Stimulated activated CD8-positive, alpha-beta memory T cell treated with anti-CD3 and anti-CD28 coated beads, Interleukin-7, amount 100 ng/mL, for 48 hours (primary cell): Measurements from ENCODE around the gene CDH19.

Experiments
- DNase-seq, 2 donors: peaks; one replicate each; pipeline ENCODE4 v3.0.0-alpha.2; 2020; ENCODE audit warnings: low read depth in 1 of 2; ENCODE audit errors: extremely low read depth in 1 of 2

The CDH19 gene, protein sequence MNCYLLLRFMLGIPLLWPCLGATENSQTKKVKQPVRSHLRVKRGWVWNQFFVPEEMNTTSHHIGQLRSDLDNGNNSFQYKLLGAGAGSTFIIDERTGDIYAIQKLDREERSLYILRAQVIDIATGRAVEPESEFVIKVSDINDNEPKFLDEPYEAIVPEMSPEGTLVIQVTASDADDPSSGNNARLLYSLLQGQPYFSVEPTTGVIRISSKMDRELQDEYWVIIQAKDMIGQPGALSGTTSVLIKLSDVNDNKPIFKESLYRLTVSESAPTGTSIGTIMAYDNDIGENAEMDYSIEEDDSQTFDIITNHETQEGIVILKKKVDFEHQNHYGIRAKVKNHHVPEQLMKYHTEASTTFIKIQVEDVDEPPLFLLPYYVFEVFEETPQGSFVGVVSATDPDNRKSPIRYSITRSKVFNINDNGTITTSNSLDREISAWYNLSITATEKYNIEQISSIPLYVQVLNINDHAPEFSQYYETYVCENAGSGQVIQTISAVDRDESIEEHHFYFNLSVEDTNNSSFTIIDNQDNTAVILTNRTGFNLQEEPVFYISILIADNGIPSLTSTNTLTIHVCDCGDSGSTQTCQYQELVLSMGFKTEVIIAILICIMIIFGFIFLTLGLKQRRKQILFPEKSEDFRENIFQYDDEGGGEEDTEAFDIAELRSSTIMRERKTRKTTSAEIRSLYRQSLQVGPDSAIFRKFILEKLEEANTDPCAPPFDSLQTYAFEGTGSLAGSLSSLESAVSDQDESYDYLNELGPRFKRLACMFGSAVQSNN

DNA sequence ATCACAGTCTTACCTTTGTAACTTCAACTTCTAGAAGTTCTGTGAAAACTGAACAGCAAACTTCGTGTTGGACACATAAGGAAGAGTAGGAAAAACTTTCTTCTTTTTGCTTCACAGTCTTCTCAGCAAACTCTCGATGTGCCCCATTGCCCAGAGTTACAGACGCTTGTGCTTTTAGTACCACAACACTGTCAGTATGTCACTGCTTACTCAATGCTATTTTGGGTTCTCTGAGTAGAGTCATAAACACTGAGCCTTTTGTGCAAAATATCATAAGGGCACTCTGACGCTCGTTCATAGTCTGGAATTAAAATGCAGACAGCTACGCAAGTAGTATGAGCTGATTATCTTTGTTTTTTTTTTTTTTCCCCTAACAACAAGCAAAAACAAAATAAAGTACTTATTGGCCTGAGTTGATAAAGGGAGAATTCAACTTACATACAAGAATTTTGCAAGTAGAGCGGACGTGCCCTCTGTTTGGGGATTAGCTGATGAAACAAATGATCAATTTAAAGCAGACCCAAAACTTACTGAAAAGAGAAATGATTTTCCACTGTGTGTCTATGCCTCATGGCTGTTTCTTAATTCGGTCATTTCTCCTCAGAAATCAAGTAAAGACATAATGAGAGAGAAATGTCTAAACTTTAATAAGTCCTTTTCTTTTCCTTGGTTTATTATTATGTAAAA, at the start of gene CDH19:
CDH19 (minus strand) TSS at position 150 of the 687 bp plus-strand sequence. CDS start 31,886 bp downstream, outside the sequence.
- DNase-seq, result no peak

DNA sequence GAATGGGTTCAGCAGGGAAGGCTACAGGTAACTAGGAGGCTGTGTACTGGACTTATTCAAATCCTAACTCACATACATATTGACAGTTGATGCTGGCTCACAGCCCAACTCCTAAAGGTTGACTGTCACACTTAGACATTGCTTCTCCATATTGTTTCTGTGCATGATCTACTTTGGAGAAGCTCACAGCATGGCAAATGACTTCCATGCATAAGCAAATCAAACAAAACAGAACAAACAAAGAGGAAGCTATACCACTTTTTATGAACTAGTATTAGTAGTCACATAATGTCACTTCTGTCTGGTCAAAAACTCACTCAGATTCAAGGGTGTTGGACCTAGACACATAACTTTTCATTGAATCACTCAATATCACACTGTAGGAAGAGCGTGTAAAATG, 43.8 kb upstream of the CDH19 start:
- DNase-seq, result no peak

DNA sequence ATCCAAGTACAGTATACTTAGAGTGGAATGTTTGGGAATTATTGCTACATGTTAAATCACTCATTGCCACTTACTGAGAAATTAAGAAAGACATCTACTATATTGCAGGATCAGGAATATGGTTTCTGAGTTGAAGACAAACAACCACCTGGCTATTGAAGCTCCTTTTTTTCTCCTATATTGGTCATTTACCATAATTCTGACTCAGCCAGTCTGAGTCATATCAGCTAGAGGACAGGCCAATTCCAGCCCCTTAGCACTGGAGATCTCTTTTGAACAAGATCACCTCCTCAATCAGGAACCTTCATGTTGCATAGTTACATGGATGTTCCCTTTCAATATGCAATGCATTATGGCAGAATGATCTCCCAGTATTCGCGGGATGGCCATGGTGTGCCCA, 42.7 kb upstream of the CDH19 start:
- no peak for DNase-seq

DNA sequence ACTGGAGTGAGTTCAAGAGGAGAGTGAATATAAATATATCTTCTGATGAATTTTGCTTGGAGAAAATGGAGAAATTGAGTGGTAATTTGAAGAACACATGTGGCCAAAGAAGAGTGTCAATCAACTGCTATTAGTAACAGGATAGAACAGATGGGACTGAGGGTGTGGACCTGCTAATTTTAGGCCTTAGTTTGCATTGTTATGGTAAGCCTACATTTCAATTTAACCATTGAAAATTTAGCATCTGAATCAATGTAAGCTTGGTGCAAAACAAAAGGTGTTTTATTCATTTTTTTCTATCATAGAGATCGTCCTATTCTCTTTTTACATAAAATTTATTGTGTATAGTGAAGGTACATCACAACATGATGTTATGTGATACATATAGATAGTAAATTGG, 42.1 kb upstream of the CDH19 start:
- DNase-seq, result no peak

DNA sequence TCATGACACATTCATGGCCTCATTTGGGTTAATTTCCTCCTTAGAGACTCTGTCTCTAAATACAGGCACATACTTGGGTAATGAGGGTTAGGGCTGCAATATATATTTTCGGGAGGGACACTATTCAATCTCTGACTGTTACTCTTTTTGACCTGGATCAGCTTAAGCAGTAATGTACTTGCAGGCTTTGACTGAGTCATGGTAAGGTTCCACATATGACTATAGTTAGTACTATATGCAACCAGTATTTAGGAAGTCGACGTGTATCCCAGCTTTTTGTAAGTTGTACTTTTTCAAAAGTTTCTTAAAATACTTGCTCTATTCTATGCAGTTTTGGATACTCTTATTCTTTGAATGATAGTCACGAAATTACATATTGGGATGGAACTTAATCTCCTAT, 37.2 kb upstream of the CDH19 start:
- no peak for DNase-seq

DNA sequence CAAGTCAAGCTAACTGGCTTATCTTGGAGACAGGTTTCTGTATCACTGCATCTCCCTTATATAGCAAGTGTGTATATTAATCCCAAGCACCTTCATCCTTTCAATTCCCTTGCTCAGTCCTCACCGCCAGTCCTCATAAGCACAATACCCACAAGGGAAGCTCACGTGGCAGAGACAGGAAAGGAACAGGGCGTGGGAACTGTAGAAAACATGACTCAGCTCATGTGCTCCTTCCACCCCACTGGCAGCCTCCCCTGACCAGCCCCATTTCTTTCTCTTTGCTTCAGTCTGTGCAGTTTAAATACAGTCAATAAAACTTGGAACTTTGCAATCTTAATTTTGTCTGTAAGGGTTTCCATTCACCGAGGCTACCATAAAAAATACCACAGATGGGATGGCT, 36.5 kb upstream of the CDH19 start:
- no peak for DNase-seq

DNA sequence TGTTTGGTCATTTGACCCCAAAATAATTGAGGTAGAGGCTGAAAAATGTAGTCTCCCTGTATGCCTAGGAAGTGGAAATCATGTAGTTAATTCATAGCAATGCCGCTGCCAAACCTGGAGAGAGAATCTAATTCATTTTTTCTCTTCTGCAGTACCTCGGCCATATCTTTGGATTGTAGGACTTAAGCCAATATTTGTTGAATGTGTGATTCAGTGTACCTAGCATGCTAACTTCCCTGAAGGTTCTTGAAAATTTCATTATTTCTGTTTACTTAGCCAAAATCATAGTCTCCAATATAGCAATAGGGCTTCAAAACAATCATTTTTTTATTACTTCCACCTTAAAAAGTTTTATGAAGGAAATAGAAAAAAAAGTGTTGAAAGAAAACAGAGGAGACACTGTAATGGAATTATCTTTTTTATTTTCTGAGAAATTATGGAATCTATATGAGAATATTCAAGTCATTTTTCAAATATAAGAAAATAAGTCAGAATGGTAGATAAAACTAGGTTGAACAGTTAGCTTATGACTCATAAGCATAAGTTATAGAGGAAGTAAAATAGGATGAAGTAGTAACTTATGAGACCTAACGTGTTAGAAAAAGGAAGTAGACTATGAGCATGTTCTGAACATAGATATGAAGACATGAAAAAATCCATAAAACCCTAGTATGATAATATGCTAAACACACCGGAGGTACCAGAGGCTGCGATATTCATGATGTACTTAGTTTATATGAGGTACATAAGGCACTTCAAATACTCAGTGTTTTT, 35.2 kb upstream of the CDH19 start:
- no peak for DNase-seq

DNA sequence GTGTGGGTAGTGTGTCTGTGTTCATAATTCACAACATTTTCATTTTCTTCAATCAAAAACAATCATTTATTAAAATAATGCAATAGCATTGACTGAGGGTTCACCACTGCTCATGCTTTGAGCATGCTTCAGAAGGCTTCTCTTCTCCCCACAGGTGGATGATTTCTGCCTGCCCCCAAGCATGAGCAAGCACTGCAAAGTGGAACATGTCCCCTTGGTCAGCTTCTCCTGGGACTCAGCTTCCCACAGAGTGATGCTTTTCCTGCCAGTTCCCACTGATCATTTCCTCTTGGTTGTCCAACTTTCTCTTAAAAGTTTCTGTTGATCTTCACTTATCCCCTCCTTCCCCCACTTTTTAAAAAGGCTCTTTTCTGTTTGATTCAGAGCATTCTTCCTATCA, 31.5 kb upstream of the CDH19 start:
- DNase-seq, result no peak

DNA sequence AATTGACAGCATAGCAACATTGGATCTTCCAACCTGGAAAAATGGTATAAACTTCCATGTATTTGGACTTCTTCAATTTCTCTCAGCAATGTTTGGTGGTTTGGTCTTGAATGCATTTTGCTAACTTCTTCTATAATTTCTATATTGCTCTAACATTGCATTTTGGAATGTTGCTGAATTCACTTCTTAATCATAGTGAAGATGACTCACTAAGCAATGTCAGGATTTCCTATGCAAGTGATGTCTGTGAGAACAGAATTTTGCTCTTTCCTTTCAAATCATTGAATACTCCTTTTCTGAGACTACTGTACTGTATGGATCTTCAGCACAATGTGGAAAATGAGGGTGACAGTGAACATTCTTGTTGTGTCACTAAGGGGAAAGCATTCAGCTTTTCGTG, 28.9 kb upstream of the CDH19 start:
- DNase-seq, result no peak

DNA sequence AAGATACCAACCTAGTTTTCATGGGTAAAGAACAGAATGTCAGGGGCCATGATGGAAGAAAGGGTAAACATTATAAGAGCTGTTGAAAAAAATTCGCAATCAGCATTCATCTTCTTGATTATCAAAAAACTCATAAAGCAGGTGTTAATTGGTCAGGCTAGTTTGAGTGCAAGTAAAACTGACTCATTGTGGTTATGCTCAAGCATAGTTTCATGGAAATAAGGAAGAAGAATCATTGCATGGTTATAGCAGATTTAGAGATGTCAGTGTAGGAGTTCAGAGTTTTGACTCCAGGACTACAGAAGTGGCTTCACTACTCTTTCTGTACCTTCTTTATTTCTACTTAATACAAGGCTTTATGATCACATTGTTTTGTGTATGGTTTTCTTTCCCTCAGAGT, 26.9 kb upstream of the CDH19 start:
- DNase-seq, result no peak

DNA sequence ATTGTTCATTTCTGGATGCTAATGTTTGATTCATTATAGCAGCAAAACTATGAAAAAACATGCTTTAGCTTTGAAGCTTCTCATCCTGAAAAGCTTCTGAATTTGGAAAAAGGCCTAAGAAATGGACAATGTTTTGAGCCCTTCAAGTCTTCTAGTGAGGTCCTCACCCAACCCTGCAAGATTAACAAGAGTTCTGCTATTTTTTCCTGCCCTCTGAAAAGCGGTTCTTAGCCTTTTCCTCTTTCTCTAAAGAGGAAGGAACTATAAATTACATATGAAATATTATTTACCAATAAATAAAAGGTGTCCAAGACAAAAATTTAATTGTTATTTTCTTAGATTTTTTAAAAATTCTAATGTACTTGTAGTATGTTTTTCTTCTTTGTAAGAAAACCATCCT, 19.9 kb upstream of the CDH19 start:
- DNase-seq, result no peak

DNA sequence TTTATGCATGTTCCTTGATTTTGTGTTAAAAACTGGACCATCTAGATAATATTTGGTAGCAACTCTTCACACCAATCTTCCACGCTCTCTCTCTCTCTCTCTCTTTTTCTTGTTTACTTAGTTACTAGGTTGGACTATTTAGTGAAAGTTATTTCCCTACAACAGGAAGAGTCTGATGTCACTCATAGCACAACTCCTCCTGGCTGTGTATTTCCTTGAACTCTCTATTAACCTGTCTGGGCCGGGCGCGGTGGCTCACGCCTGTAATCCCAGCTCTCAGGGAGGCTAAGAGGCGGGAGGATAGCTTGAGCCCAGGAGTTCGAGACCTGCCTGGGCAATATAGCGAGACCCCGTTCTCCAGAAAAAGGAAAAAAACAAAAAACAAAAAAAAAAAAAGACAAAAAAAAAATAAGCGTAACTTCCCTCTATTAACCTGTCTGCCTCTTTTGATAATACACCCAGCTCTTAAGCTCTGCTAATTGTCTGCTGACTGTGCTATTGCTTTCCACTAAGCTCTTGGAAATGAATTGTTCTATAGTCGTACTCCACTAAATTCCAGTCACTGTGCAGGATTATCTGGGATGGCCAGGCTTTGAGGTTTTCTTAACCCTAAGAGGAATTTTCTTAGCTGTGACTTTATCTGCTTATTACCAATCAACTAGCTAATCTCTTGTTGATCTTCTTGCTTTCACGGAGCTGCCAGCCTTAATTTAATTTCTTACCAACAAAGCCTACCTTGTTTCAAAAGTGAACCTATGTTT, 18.1 kb upstream of the CDH19 start:
- DNase-seq, result no peak

DNA sequence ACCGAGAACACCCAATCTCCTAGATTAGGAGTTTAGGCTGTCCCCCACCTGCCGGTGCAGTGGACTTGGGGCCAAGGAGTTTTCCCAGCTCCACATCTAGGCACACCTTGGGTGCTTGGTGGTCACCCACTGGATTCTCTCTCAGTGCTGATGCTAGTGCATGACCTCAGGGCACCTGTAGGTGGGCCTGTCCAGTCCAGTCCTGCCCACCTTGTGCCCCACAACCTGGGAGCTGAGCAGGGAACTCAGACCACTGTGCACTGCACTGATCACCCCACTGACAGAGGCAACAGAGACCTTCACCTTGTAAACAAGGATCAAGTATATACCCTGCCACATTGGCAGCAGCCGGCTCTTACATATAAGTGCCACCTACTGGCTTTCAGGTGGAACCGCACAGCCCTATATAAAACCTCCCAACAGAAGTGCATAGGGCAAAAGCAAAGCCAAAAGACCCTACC, 12.7 kb upstream of the CDH19 start:
- DNase-seq, result no peak

DNA sequence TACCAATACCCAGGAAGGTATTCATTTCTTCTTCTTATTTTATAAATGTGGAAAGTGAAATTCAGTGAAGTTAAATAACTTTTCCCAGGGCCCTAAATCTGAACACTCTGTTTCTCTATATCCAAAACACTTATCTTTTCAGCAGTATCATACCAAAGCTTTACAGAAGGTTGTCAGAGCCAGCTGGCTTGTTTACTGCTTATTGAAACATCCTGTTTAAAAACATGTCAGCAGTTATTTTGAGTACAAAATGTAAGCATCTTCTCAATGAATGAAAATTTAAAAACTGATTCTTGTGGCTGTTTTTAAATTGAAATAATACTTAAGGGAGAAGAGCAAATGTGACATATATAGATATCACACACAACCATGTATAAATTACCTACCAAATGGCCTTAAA, 11.3 kb upstream of the CDH19 start:
- DNase-seq, result no peak

DNA sequence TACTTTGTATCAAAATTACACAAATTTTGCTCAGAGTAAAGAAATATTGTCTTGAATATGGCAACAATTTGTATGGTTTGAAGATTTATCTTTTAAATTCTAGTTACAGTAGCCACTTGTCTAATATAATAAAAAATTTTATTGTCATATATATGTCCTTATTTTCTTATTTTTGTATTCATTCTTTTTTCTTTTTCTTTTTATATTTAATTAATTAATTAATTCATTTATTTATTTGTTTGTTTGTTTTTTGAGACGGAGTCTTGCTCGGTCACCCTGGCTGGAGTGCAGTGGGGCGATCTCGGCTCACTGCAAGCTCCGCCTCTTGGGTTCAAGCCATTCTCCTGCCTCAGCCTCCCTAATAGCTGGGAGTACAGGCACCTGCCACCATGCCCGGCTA, 3.7 kb upstream of the CDH19 start:
- no peak for DNase-seq

DNA sequence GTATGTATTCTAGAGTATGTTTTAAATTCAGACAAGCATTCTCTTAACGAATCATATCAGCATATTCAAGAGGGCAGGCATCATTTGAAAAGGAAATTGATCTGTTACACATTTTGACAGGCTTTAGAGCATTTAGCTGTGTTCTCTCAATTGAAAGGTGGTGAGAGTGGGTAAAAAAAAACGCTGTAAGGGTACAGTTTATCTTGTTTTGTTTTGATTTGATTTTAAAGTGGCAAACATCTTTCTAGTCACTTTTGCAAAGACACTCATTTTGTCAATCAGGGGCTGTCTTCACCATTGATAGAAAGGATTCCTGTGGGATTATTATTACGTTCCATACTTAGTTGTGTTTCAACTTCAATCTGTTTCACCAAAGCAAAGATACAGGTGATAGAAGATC, 2.2 kb downstream of the CDH19 start:
- no peak for DNase-seq

DNA sequence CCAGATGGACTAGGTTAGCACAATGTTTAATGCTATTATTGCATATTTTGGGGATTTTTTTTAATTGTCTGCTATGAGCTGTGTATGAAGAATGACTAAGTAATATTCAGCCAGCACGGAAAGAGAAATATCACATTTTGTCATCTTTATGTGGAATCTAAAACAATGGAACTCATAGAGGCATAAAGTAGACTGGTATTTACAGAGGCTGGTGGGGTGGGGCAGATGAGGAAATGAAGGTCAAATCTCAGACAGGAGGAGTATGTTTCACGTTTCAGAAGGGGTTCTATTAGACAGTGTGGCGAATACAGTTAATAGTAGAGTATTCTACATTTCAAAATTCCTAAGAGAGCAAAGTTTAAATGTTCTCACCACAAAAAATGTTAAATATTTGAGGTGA, 4.7 kb downstream of the CDH19 start:
- no peak for DNase-seq

DNA sequence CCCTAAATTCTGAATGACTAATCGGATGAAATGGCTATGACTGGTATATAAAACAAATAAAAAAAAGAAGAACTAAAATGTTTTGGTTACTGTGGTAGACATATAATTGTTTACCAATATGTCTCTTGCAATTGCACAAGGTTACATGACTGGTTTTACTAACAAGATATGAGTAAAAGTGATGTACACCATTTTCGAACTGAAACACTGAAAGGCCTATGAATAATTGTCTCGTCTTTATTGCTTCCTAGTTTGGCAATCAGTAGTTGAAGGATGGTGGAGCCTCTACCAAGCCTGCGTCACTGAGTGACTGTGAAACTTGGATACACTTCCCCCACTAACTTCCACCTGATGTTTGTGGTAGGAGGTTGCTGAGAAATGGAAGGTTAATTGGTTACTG, 16.5 kb downstream of the CDH19 start:
- no peak for DNase-seq

DNA sequence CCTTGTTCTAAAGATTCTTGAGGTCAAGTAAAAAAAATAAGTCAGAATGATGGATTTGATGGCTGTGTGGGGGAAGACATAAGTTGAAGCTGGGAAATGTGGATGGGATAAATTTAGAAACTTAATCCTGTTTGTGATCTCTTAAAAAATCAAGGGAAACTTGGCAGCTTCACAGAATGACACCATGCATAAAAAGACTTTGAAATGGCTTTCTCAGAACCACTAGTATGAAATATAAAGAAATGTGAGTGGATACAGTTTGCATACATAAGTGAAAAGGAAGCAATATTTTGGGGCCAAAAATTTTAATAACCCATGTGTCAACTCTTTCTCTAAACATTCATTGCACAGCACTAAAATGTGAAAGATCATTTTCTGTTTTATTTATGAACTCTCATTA, 21.7 kb downstream of the CDH19 start:
- DNase-seq, result no peak

DNA sequence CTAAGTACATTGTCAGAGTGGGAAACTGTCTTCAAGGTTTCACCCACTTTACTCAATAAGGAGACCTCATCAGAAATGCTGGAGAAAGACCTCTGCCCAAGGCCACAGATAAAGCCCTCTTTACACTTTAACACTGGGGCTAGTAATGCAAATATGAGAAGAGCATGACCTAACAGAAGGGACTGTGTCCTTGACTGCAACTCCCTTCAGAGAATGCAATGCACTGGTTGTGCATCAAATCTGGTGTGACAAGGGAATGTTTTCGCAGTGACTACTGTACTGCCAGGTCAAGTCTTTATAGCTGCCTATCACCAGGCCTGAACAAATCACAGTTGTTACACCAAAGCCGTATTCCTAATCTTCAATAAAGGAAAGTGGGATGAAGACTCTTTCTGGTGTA, 28.6 kb downstream of the CDH19 start:
- no peak for DNase-seq
